Dendritic cell treated with granulocyte-macrophage colony-stimulating factor and Interleukin-4, amounts not matched to agents 40 ng/mL and 50 ng/mL, for 4 days (primary cell): Measurements from ENCODE around the gene MSL1.
"Not testable (repeated sequence)": the region's sequence is repeated elsewhere in the genome, so short reads cannot be mapped to it uniquely, and the experiment has no call there.

ENCODE experiments used
- H3K27ac Mint-ChIP-seq: one replicate; pipeline ENCODE4 v1.8.0; 2022; ENCODE audit warnings: mild to moderate bottlenecking, mixed read lengths
- H3K27me3 Mint-ChIP-seq: one replicate; pipeline ENCODE4 v1.8.0; 2022; ENCODE audit warnings: mild to moderate bottlenecking, mixed read lengths
- H3K36me3 Mint-ChIP-seq: one replicate; pipeline ENCODE4 v1.8.0; 2022; ENCODE audit warnings: low read depth, mixed read lengths
- H3K4me1 Mint-ChIP-seq: one replicate; pipeline ENCODE4 v1.8.0; 2022; ENCODE audit warnings: low read depth, mixed read lengths
- H3K4me3 Mint-ChIP-seq: one replicate; pipeline ENCODE4 v1.8.0; 2022; ENCODE audit warnings: mild to moderate bottlenecking, moderate library complexity, mixed read lengths
- H3K9me3 Mint-ChIP-seq: one replicate; pipeline ENCODE4 v1.8.0; 2022; ENCODE audit warnings: mixed read lengths
- intact Hi-C: fragments of 100-400 bp; cut with micrococcal nuclease; formaldehyde crosslinking; loops from one replicate; pipeline ENCODE4 v1.15.0; 2022

The MSL1 gene

DNA sequence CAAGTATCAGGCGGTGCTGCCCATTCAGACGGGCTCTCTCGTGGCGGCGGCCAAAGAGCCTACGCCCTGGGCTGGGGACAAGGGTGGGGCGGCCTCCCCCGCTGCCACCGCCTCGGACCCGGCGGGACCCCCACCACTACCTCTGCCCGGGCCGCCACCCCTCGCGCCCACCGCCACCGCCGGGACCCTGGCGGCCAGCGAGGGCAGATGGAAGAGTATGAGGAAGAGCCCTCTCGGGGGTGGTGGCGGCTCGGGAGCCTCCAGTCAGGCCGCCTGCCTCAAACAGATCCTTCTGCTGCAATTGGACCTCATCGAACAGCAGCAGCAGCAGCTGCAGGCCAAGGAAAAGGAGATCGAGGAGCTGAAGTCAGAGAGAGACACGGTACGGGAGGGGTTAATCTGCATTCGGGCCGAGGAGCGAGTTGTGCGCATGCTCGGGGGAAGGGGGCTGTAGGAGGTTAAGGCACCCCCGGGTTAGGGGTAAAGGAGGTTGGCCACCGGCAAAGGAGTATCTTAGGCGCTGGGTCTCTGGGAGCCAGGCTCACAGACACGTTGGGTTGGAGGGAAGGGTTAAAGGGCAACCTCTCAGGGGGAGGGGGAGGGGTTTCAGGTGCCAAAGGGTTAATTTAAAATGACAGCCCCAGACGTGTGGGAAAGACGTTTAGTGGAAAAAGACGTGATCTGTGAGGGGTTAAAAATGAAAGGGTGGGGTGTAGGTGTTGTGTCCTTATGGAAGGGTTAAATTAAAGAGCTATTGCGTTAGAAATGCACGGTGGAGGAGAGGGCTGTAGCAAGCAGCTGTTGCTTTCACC lies 1.4 kb downstream of the MSL1 start:
- Mint-ChIP-seq H3K27ac (peak overlapping the region; percentile 92), H3K36me3 (peaks cover 39% of the 10 kb centered on the region), H3K4me1 (peaks cover 51% of the 10 kb centered on the region), H3K4me3 (peak overlapping the region; percentile 99), H3K27me3 (no peaks in the 10 kb centered on the region), H3K9me3 (no peaks in the 10 kb centered on the region)
- intact Hi-C loops = no loop called here

DNA sequence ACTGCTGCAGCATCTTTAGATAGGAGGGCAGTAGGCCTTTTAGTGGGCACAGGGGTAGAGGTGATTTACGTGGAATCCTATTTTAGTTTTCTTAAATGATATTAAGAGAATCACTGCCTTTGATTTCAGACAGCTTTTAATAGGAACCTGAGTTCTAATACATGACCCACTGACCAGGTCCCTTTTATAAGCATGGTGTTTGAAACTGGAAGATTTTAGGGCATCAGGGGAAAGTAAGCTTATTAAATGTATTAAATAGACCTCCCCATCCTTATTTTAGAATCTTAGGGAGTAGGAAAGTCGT lies 2.0 kb downstream of the MSL1 start:
- H3K9me3 Mint-ChIP-seq = no peaks in the 10 kb centered on the region
- no peaks in the 10 kb centered on the region for H3K27me3 Mint-ChIP-seq
- peak overlapping the region; percentile 92 for H3K27ac Mint-ChIP-seq
- H3K4me1 Mint-ChIP-seq = peaks cover 46% of the 10 kb centered on the region
- intact Hi-C loops = no loop called here
- H3K4me3 Mint-ChIP-seq = peak overlapping the region; percentile 99
- peaks cover 41% of the 10 kb centered on the region for H3K36me3 Mint-ChIP-seq

- Mint-ChIP-seq H3K4me3 (peak overlapping the region; percentile 99), H3K36me3 (peaks cover 49% of the 10 kb centered on the region), H3K27me3 (no peaks in the 10 kb centered on the region), H3K9me3 (no peaks in the 10 kb centered on the region), H3K4me1 (peaks cover 46% of the 10 kb centered on the region), H3K27ac (peak overlapping the region; percentile 8)
- intact Hi-C loops = no loop called here
Measured at GRCh38 chr17:40124279-40125141, 2.7 kb downstream of the MSL1 start.

DNA sequence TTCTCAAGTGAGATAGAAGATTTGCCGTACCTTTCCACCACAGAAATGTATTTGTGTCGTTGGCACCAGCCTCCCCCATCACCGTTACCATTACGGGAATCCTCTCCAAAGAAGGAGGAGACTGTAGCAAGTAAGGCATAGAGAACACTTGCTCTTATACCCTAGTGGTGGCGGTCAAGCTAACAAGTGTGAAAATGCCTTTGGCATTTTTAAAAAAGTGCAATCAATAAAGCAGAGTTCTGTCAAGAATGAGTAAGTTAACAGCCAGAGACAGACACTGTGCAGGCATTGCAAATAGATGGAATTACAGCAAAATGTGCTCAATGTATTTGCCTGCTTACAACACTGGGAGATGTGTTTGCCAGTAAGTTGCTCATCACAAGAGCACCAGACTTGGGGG lies 7.7 kb downstream of the MSL1 start:
- H3K9me3 Mint-ChIP-seq = no peaks in the 10 kb centered on the region
- no peak overlapping the region for H3K4me3 Mint-ChIP-seq
- peak overlapping the region; percentile 66 for H3K27ac Mint-ChIP-seq
- intact Hi-C loops = no loop called here
- no peaks in the 10 kb centered on the region for H3K27me3 Mint-ChIP-seq
- peaks cover 36% of the 10 kb centered on the region for H3K4me1 Mint-ChIP-seq
- H3K36me3 Mint-ChIP-seq = peaks cover 88% of the 10 kb centered on the region

DNA sequence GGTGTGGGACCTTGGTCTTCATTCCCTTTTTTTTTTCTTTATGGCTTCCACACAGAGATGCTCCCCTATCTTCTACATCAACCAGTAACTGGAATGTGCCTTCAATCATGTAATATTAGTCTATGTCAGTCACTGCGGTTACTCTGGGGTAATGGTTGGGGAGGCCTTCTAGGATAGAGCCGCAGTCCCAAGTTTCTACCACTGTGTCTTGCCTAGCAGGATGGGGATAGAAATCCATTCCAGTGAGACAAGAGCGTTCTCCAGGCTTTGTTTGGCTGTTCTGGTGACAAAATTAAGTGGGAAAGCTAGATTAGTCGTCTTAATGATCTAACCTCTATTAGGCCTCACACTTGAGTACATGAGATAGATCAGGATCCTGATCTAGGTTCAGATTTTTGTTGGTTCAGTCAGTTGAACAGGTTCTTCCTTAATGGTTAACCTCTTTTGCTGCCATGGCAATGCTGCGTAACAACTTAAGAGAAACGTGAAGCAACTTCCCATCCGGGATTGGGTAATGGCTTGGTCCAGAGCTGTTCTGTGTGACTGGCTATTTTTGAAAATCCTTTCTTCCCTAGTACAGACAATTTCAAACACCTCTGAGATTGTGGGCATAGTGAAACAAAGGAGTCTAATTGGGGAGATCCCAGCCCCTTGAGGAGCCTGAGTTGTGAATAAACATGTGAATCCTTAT lies 8.7 kb downstream of the MSL1 start:
- H3K4me1 Mint-ChIP-seq = peaks cover 42% of the 10 kb centered on the region
- H3K4me3 Mint-ChIP-seq = no peak overlapping the region
- H3K36me3 Mint-ChIP-seq = peaks cover 97% of the 10 kb centered on the region
- no peaks in the 10 kb centered on the region for H3K9me3 Mint-ChIP-seq
- intact Hi-C loops = no loop called here
- H3K27me3 Mint-ChIP-seq = no peaks in the 10 kb centered on the region
- peak overlapping the region; percentile 66 for H3K27ac Mint-ChIP-seq

GRCh38 chr17:40134184-40134583 lies 12.4 kb downstream of the MSL1 start:
- H3K27me3 Mint-ChIP-seq = no peaks in the 10 kb centered on the region
- H3K4me1 Mint-ChIP-seq = peaks cover 44% of the 10 kb centered on the region
- peaks cover 86% of the 10 kb centered on the region for H3K36me3 Mint-ChIP-seq
- no peaks in the 10 kb centered on the region for H3K9me3 Mint-ChIP-seq
- intact Hi-C loops = no loop called here
- H3K4me3 Mint-ChIP-seq = no peak overlapping the region
- no peak overlapping the region for H3K27ac Mint-ChIP-seq

GRCh38 chr17:40135817-40136216 lies 14.0 kb downstream of the MSL1 start:
- Mint-ChIP-seq H3K27me3 (no peaks in the 10 kb centered on the region), H3K4me3 (no peak overlapping the region), H3K27ac (peak overlapping the region; percentile 40), H3K4me1 (peaks cover 38% of the 10 kb centered on the region), H3K9me3 (no peaks in the 10 kb centered on the region), H3K36me3 (peaks cover 76% of the 10 kb centered on the region)
- intact Hi-C loops = no loop called here

DNA sequence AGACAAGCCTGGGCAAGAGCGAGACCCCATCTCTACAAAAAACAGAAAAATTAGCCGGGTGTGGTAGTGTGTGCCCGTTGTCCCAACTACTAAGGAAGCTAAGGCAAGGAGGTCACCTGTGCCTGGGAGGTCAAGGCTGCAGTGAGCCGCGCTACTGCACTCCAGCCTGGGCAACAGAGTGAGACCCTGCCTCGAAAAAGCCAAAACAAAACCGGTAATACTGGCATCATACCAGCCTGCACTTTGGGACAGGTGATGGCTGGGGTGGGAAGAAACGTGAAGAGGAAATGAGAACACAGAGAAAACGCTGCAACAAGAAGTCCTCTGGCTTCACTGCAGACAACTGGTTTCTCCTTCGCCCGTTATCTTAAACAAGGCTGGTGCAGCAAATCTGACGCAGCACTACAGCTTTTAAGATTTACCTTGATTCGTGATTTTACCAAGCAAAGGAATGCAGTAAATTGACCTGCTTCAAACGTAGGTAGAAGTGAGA lies 17.8 kb downstream of the MSL1 start:
- no peaks in the 10 kb centered on the region for H3K27me3 Mint-ChIP-seq
- H3K4me3 Mint-ChIP-seq = peak overlapping the region; percentile 90
- peaks cover 40% of the 10 kb centered on the region for H3K4me1 Mint-ChIP-seq
- H3K9me3 Mint-ChIP-seq = no peaks in the 10 kb centered on the region
- H3K27ac Mint-ChIP-seq = peak overlapping the region; percentile 96
- peaks cover 56% of the 10 kb centered on the region for H3K36me3 Mint-ChIP-seq
- intact Hi-C loops = no loop called here

GRCh38 chr17:40143166-40143565 lies 21.4 kb downstream of the MSL1 start:
- H3K4me3 Mint-ChIP-seq, intact Hi-C loops, H3K27ac Mint-ChIP-seq, H3K9me3 Mint-ChIP-seq, H3K27me3 Mint-ChIP-seq: not testable (repeated sequence)
- Mint-ChIP-seq H3K4me1 (peaks cover 39% of the 10 kb centered on the region), H3K36me3 (peaks cover 57% of the 10 kb centered on the region)

DNA sequence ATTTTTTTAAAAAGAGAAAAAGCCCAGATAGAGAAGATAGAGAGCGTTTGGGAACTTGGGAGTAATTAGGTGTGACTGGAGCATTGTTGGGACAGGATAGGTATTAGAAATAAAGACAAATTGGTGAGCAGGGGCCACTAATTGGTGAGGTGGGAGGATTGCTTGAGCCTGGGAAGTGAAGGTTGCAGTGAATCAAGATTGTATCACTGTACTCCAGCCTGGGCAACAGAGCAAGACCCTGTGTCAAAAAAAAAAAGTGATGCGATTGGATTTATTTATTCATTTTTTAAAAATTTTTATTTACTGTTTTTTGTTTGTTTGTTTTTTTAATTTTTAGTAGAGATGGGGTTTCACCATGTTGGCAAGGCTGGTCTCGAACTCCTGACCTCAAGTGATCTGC lies 23.7 kb downstream of the MSL1 start:
- Mint-ChIP-seq H3K9me3 (no peaks in the 10 kb centered on the region), H3K4me3 (no peak overlapping the region), H3K27me3 (no peaks in the 10 kb centered on the region), H3K4me1 (peaks cover 49% of the 10 kb centered on the region), H3K27ac (no peak overlapping the region), H3K36me3 (peaks cover 77% of the 10 kb centered on the region)
- intact Hi-C loops = no loop called here

GRCh38 chr17:40148527-40148926 lies 26.8 kb downstream of the MSL1 start:
- no peaks in the 10 kb centered on the region for H3K27me3 Mint-ChIP-seq
- H3K27ac Mint-ChIP-seq = no peak overlapping the region
- peaks cover 53% of the 10 kb centered on the region for H3K4me1 Mint-ChIP-seq
- no peaks in the 10 kb centered on the region for H3K9me3 Mint-ChIP-seq
- H3K4me3 Mint-ChIP-seq = no peak overlapping the region
- peaks cover 68% of the 10 kb centered on the region for H3K36me3 Mint-ChIP-seq
- intact Hi-C loops = no loop called here

DNA sequence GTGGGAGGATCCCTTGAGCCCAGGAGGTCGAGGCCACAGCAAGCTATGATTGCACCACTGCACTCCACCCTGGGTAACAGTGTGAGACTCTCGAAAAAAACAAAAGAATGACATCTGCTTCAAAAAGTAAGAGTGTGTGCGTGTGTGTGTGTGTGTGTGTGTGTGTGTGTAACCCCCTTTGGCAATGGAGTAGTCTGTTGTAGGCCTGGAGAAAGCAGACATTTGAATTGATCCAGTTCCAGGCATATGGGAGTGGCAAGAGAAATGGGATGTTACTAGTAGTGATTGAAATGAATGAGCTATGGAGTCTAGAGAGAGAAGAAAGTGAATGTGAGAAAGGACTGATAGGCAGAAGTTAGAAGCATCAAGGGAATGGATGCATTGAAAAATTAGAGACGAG lies 28.5 kb downstream of the MSL1 start:
- Mint-ChIP-seq H3K4me3 (no peak overlapping the region), H3K4me1 (peaks cover 55% of the 10 kb centered on the region), H3K27me3 (no peaks in the 10 kb centered on the region), H3K9me3 (no peaks in the 10 kb centered on the region), H3K36me3 (peaks cover 79% of the 10 kb centered on the region), H3K27ac (no peak overlapping the region)
- intact Hi-C loops = no loop called here

- Mint-ChIP-seq H3K4me1 (peaks cover 52% of the 10 kb centered on the region), H3K27ac (no peak overlapping the region), H3K27me3 (no peaks in the 10 kb centered on the region), H3K36me3 (peaks cover 78% of the 10 kb centered on the region), H3K9me3 (no peaks in the 10 kb centered on the region), H3K4me3 (no peak overlapping the region)
- intact Hi-C loops = no loop called here
Measured at GRCh38 chr17:40151414-40151963, 29.7 kb downstream of the MSL1 start.
